Upper lobe of left lung (tissue), 6 donors: ENCODE measurements around the gene TNS3. TPM values are rescaled to one million over a fixed set of nuclear protein-coding genes. Genes with fewer than 3 reads are reported as not detected.

Source experiments
- ATAC-seq, 2 donors: fragments of 200-7000 bp; cut with Tn5 transposase; one replicate each; pipeline ENCODE4 v1.9.1; 2022; ENCODE audit warnings: mild to moderate bottlenecking in 2 of 2, moderate library complexity in 2 of 2; ENCODE audit not compliant: low FRiP score in 2 of 2
- DNase-seq, 2 donors: peaks; one replicate each; pipeline ENCODE4 v3.0.0-alpha.2; 2019 to 2020
- H3K27ac ChIP-seq, 4 donors: fragments of 200-600 bp; sonication (generic); one replicate each; pipeline ENCODE4 v1.5.1; 2016 to 2019
- H3K27me3 ChIP-seq, 4 donors: fragments of 200-600 bp; sonication (generic); one replicate each; pipeline ENCODE4 v1.5.1; 2017 to 2019
- H3K36me3 ChIP-seq, 4 donors: fragments of 200-600 bp; sonication (generic); one replicate each; pipeline ENCODE4 v1.5.1; 2016 to 2019
- H3K4me1 ChIP-seq, 4 donors: fragments of 200-600 bp; sonication (generic); one replicate each; pipeline ENCODE4 v1.5.1; 2018 to 2019
- H3K4me3 ChIP-seq, 4 donors: fragments of 200-600 bp; sonication (generic); one replicate each; pipeline ENCODE4 v1.5.1; 2017 to 2019; ENCODE audit warnings: mild to moderate bottlenecking in 2 of 4, moderate library complexity in 1 of 4
- H3K9me3 ChIP-seq, 4 donors: fragments of 200-600 bp; sonication (generic); one replicate each; pipeline ENCODE4 v1.5.1; 2018 to 2019
- CTCF ChIP-seq, 6 experiments: fragments of 450-650 bp in 4 of 6; fragments of 200-600 bp in 2 of 6; sonication (generic) in 2 of 6; IDR thresholded peaks; one replicate each; pipeline ENCODE4 v1.5.1; 2016 to 2019; ENCODE audit warnings: antibody characterized with exemption in 6 of 6
- EP300 ChIP-seq, 4 donors: sonication (generic); formaldehyde crosslinking; IDR thresholded peaks; one replicate each; pipeline ENCODE4 v1.5.1; 2017; ENCODE audit warnings: antibody characterized with exemption in 4 of 4, control low read depth in 2 of 4
- POLR2A ChIP-seq, 4 donors: fragments of 450-650 bp; IDR thresholded peaks; one replicate each; pipeline ENCODE4 v1.5.1; 2016 to 2017; ENCODE audit warnings: antibody characterized with exemption in 4 of 4, mild to moderate bottlenecking in 2 of 4
- POLR2AphosphoS5 ChIP-seq, 2 donors: sonication (generic); formaldehyde crosslinking; IDR thresholded peaks; one replicate each; pipeline ENCODE4 v1.5.1; 2017; ENCODE audit warnings: antibody characterized with exemption in 2 of 2
- WGBS, 2 donors: methylation state at CpG; one replicate each; pipeline ENCODE4 v1.1.5; 2017 to 2018; 5-methylcytosine and 5-hydroxymethylcytosine counted together
- total RNA-seq, 6 donors: library from RNA; depleted of rRNA in 4 of 6; stranded (reverse); fragments of >200 nt in 4 of 6; gene quantifications; one replicate each; pipeline versions ENCODE4 v1.1.0 to v1.2.1, GENCODE V29; 2016 to 2021
- donor health status: DM: no; HTN: no; CAD: no; lungs with moderate emphysema.
- donor health status: DM: no; HTN: yes; CAD: no; lungs with severe emphysema.

TNS3 gene
- total RNA-seq, 6 donors from 2014 or later = 90.6 to 266 (median 143) TPM

- DNase-seq = peak in 1 of 2 donors; percentile 24
- H3K4me1 ChIP-seq = peaks cover 0 to 9% (median 1%) of the 10 kb centered on the region in 4 donors
- peaks cover 0 to under 1% (median 0%) of the 10 kb centered on the region in 4 donors for H3K36me3 ChIP-seq
- no peak overlapping the region for H3K27ac ChIP-seq
- no peak for ATAC-seq
- H3K27me3 ChIP-seq = no peaks in the 10 kb centered on the region
- WGBS, 2 donors = 48 to 69% methylated on average over 4 of the region's 4 CpGs
- TF ChIP-seq POLR2AphosphoS5 (IDR thresholded peaks at IDR 0.05) (no peak), POLR2A (IDR thresholded peaks at IDR 0.05) (no peak), EP300 (IDR thresholded peaks at IDR 0.05) (no peak), CTCF (IDR thresholded peaks at IDR 0.05) (no peak)
- no peak overlapping the region for H3K4me3 ChIP-seq
- H3K9me3 ChIP-seq = no peaks in the 10 kb centered on the region
Observed at GRCh38 chr7:47361746-47362215, 220.1 kb downstream of the TNS3 start.

DNA sequence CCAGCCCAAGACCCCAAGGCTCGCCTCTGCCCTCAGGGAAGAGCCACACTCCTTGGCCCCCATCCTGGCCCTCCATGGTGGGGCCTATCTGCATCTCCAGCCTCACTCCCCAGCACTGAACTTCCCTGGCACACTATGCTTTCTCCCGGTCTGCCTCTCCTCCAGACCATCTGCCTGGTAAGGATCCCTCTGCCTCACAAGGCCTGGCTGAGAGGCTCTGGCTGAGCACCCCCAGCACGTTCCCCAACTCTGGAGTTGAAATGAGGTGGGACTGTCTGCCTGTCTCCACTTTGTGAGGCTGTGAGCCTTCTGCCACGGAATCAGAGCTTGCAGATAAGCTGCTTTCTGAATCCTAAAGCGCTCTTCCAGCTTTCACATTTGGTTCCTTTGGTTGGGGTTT is 220.7 kb downstream of the TNS3 start:
- Histone ChIP-seq H3K9me3 (no peaks in the 10 kb centered on the region), H3K4me1 (peaks cover 0 to 9% (median 1%) of the 10 kb centered on the region in 4 donors), H3K36me3 (no peaks in the 10 kb centered on the region), H3K27me3 (no peaks in the 10 kb centered on the region), H3K4me3 (no peak overlapping the region), H3K27ac (no peak overlapping the region)
- peak in 1 of 2 donors; percentile 7 for DNase-seq
- 90 to 92% methylated on average over 5 of the region's 5 CpGs for WGBS, 2 donors
- TF ChIP-seq EP300 (IDR thresholded peaks at IDR 0.05) (no peak), POLR2A (IDR thresholded peaks at IDR 0.05) (no peak), POLR2AphosphoS5 (IDR thresholded peaks at IDR 0.05) (no peak), CTCF (IDR thresholded peaks at IDR 0.05) (no peak)
- no peak for ATAC-seq

DNA sequence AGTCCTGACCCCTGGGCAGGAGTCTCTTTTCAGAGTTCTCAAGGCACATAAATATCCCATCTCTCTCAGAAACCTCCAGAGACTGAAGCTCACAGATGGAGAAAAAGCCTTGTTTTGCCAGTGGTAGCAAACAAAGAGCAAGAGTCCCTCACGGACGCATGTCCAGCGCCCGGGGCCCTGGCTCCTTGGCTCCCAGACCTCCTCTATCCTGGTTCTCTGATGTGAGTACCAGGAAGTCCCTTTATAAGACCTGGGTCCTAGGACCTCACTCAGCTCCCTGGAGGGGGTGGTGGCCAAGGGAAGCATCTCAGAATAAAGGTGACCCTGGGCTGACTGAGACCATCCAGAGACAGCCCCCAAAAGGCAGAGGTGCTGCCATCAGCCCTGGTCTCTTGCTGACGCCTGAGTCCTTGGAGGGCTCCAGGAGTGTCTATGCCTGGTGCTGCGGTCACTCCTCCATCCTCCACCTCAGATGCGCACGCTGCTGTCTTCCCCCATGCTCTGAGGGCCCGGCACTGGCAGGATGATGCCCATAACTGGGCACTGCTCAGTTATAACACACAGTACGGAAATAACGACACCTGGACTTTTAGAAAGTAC is 221.5 kb downstream of the TNS3 start:
- peak in 1 of 2 donors; percentile 18 for DNase-seq
- Histone ChIP-seq H3K4me3 (no peak overlapping the region), H3K9me3 (no peaks in the 10 kb centered on the region), H3K27ac (no peak overlapping the region), H3K27me3 (no peaks in the 10 kb centered on the region), H3K36me3 (no peaks in the 10 kb centered on the region), H3K4me1 (peaks cover 0 to 13% (median 1%) of the 10 kb centered on the region in 4 donors)
- no peak for ATAC-seq
- TF ChIP-seq POLR2AphosphoS5 (IDR thresholded peaks at IDR 0.05) (no peak), EP300 (IDR thresholded peaks at IDR 0.05) (no peak), POLR2A (IDR thresholded peaks at IDR 0.05) (no peak), CTCF (IDR thresholded peaks at IDR 0.05) (no peak)
- WGBS, 2 donors = 94 to 100% methylated on average over 7 to 11 of the region's 11 CpGs

DNA sequence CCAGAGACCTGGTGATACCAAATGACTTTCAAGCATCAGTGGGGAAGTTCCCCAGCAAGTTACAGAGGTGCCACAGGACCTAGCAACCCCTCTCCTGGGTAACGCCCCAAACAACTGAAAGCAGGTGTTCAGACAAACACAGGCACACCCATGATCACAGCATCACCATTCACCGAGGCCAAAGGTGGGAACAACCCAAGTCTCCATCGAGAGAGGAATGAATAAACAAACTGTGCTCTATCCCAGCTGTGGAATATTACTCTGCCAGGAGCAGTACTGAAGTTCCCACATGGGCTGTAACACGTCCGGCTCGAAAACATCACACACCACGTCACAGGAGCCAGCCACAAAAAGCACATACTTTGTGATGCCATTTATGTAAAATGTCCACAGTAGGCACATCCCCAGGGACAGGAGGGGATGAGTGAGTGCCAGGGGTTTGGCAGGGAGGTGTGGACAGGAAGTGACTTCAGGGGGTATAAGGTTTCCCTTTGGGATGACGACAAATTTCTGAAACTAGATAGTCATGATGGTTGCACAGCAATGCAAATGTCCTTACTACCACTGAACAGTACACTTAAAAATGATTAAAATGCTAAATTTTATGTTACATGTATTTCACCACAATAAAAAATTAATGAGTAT is 222.8 kb downstream of the TNS3 start:
- ATAC-seq = no peak
- Histone ChIP-seq H3K27me3 (no peaks in the 10 kb centered on the region), H3K9me3 (no peaks in the 10 kb centered on the region), H3K4me3 (no peak overlapping the region), H3K4me1 (peaks cover 0 to 16% (median 1%) of the 10 kb centered on the region in 4 donors), H3K27ac (no peak overlapping the region), H3K36me3 (no peaks in the 10 kb centered on the region)
- 88 to 96% methylated on average over 5 to 8 of the region's 8 CpGs for WGBS, 2 donors
- TF ChIP-seq POLR2AphosphoS5 (IDR thresholded peaks at IDR 0.05) = no peak
- no peak for TF ChIP-seq POLR2A (IDR thresholded peaks at IDR 0.05)
- TF ChIP-seq EP300 (IDR thresholded peaks at IDR 0.05) = no peak
- TF ChIP-seq CTCF (IDR thresholded peaks at IDR 0.05) = no peak
- no peak for DNase-seq
